Fibroblast of skin of left quadriceps (primary cell): ENCODE data around the gene BICRA.
A peak's percentile ranks its signal among the peaks of the same experiment; 100 is the strongest.

Experiments
- DNase-seq, 2 experiments: peaks; one replicate each; pipeline ENCODE4 v3.0.0-alpha.2; 2013; ENCODE audit warnings: low read depth in 2 of 2

The BICRA gene

GRCh38 chr19:47693903-47694302 lies 85.0 kb downstream of the BICRA start:
- DNase-seq: no peak

GRCh38 chr19:47694466-47695273 lies 85.7 kb downstream of the BICRA start:
- DNase-seq: no peak

DNA sequence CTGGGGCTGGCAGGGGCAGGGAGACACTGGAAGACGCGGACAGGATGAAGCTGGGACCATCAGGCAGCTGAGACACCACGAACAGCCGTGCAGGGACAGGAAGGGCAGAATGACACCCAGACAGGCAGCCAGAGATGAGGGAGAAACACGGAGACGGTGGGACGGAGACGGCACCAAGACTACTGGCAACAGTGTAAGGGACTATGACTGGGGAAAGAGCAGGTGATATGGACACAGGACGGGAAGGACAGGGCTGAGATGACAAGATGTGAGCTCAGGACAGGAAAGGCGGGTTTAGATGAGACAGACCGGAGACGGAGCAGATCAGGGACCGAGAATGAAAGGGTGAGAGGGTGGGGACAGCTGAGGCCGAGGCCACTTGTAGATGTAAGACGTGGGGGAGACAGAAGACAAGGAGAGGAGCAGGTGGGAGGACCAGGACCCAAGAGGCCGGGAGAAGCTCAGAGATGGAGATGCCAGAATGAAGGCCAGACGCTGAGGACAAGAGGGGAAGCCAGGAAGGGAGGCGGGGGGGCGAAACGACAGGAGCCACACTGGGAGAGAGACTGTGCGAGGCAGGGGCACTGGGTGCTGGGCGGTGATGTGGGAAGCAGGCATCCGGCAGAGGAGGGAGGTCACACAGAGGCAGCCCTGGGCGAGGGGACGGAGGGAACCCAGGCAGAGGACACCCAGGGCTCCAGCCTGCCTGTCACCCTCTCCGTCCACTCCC lies 86.8 kb downstream of the BICRA start:
- no peak for DNase-seq

GRCh38 chr19:47696635-47697034 lies 87.7 kb downstream of the BICRA start:
- no peak for DNase-seq

- DNase-seq: peak; percentile 61 to 62
These were observed 89.1 kb downstream of the BICRA start for GRCh38 chr19:47697863-47698609.

DNA sequence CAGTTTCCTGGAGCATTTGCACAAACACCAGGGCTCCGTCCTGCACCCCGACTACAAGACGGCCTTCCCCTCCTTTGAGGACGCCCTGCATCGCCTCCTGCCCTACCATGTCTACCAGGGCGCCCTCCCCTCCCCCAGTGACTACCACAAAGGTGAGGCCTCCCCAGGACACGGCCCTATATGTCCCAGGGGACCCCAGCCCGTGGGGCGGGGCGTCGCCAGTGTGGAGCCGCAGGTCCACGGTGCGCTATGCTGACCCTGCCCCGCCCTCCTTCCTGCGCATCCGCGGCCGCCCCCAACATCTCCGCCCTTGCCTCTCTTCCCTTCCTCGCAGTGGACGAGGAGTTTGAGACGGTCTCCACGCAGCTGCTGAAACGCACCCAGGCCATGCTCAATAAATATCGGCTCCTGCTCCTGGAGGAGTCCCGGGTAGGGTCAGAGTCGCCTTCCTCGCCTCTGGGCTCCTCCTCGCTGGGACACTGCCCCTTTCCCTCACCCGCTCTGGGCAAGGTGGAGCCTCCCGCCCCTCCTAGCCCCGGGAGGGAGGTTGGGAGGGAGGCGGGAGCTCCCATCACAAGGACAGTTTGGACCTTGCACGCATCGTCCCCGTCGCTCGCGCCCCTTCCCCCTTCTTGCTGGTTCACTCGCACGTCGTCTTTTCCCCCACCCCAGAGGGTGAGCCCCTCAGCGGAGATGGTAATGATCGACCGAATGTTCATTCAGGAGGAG lies 89.9 kb downstream of the BICRA start:
- DNase-seq: no peak

DNA sequence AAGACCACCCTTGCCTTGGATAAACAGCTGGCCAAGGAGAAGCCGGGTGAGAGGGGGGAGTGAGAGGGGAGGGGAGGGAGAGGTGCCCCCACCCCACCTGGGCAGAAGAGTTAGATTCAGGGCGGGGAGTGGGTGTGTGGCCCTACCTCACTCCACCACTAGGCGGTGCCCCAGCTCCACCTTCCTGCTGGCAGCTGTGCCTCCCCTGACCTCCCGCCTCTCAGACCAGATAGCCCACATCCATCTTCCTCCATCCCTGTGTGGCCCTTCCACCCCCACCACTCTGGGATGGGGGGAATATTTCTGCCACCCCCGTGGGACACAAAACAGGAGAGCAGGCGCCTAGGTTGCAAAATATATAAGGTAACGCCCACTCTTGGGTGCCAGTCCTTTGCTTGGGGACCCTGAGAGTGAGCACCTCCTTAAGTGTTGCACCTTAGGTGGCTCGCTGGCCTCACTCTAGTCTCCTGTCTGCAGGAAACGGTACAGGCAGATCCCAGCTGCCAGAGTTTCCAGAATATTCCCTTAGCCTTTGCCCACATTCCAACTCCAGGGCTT lies 90.5 kb downstream of the BICRA start:
- no peak for DNase-seq

GRCh38 chr19:47700934-47701716 lies 92.2 kb downstream of the BICRA start:
- no peak for DNase-seq

GRCh38 chr19:47701717-47702552 lies 93.0 kb downstream of the BICRA start:
- DNase-seq: no peak

GRCh38 chr19:47702671-47703070 lies 93.7 kb downstream of the BICRA start:
- DNase-seq: no peak

- DNase-seq: no peak
These were observed 94.4 kb downstream of the BICRA start for GRCh38 chr19:47703301-47703700.

GRCh38 chr19:47704024-47704423 lies 95.1 kb downstream of the BICRA start:
- DNase-seq: no peak

GRCh38 chr19:47704656-47705055 lies 95.7 kb downstream of the BICRA start:
- no peak for DNase-seq

DNA sequence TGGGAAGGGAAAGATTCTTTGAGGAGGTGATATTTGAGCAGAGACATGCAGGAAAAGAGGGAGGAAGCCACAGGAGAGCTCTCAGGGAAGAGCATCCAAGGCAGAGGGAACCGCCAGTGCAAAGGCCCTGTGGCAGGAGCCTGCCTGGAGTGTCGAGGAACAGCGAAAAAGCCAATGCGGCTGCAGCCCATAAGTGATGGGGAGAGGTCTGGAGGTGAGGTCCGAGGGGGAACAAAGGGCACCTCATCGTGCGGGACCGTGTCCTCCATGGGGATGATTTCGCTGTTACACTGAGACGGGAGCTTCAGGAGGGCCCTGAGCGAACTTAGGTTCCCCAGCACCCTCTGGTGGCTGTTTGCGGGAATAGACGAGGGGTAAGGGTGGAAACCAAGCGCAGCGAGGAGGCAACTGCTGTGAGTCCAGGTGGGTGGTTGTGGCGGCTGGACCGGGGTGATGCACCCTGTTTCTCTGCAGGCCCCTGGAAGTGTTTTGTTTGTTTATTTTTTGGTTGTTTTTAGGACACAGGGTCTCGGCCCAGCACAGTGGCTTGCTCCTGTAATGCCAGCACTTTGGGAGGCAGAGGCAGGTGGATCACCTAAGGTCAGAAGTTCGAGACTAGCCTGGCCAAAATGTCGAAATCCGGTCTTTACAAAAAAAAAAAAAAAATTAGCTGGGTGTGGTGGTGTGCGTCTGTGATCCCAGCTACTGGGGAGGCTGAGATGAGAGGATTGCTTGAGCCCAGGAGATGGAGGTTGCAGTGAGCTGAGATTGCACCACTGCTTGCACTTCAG lies 98.4 kb downstream of the BICRA start:
- no peak for DNase-seq

GRCh38 chr19:47711652-47712242 lies 102.8 kb downstream of the BICRA start:
- no peak for DNase-seq

GRCh38 chr19:47713046-47714021 lies 104.4 kb downstream of the BICRA start, which contains the start of gene EHD2:
TSS of gene EHD2 (plus strand) at chr19:47713422. CDS start at chr19:47716613, 3,191 bp downstream.
- DNase-seq: peak in 1 of 2 experiments; percentile 63

- DNase-seq: no peak
These were observed 105.4 kb downstream of the BICRA start for GRCh38 chr19:47714339-47714738.
